ENCODE measurements around the gene MYMX.
A peak's percentile ranks its signal among the peaks of the same experiment; 100 is the strongest.
"Not testable (repeated sequence)": the region's sequence is repeated elsewhere in the genome, so short reads cannot be mapped to it uniquely, and the experiment has no call there.

MYMX gene

DNA sequence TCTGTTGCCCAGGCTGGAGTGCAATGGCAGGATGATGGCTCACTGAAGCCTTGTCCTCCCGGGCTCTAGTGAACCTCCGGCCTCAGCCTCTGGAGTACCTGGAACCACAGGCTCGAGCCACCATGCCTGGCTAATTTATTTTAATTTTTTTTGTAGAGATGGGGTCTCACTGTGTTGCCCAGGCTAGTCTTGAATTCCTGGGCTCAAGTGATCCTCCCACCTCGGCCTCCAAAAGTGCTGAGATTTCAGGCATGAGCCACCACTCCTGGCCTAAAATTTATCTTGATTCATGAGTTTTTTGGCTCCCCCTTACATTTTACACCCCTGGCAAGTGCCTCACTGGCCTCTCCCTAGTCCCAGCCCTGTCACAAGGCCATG, 4.2 kb downstream of the MYMX start:
- no peak for DNase-seq

DNA sequence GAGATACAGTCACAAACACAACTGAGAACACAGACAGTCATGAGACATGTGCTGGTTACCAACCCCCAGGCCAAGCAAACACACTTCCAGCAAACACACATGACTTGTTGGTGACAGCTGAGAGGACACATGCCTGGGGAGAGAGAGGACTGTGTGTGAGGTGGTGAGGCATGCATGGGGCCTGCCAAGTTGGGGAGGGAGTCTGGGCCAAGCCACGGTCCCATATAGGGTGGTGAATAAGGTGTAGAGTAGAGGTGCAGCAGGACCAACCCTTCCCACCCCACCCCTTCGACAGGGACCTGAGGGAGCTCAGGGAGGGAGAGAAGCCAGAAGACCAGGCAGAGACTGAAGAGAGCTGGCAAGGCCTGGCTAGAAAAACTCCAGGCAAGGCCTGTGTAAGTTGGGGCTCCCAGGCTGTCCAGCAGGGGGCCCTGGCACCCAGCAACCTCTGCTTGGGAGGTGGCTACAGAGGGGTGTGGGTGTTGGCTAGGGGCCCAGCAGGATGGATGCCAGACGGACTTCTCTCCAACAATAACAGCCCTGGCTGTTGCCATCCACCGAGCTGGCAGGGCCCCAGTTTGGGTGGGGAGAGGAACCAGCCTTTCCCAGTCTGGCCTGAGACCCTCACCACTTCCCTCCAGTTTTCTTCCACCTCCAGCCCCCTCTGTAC, 4.7 kb downstream of the MYMX start:
- peak; percentile 85 for DNase-seq

DNA sequence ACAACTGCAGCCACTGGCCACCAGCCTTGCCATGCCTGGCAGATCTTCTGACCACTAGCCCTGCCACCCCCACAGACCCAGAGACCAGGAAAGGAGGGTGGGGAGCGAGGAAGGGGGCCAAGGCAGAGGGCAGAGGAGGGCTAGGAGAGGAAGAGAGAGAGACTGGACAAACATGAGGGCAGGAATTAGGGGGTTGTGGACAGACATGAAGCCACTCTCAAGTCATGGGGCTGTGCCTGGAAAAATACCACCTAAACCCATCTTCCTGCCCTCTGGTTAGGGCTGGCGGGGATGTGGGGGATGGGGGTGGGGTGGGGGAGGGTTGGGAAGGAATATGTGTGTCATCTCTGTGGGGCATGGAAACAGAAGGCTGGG, 5.2 kb downstream of the MYMX start:
- no peak for DNase-seq

DNA sequence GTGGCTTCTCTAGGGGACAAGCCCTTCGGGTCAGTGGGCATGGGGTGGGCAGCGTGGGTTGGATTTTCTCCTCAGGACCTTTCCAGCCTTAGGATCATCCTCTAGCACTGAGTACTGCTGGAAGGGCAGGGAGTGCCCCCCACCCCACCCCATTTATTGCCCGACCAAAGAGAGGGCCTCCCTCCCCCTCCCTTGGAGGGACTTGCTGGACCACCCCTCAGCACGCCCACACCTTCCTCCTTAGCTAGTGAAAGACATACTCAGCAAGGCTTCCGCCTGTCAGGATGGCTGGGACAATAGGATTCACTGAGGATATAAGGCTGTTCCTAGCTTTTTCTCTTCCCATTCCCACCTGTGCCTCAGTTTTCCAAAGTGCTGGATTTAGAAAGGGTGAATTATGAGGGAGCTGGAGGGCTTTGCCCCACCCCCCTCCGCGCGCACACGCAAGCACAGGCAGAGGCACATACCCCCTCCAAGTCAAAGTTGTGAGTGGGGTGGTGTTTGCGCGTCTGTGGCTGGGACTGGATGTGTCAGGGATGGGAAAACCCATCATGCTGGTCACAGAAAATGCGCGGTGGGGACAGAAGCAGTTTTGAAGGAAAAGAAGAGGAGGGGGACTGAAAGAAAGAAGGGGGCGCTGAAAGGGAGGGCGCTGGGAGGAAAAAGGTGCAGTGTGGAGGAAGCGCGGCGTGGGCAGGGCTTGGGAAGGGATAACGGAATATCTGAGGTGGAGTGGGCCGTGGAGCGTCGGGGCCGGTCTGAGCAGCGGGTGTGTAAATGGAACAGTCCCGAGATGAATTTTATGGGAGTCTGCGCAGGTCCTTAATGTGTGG, 6.0 kb downstream of the MYMX start:
- no peak for DNase-seq

DNA sequence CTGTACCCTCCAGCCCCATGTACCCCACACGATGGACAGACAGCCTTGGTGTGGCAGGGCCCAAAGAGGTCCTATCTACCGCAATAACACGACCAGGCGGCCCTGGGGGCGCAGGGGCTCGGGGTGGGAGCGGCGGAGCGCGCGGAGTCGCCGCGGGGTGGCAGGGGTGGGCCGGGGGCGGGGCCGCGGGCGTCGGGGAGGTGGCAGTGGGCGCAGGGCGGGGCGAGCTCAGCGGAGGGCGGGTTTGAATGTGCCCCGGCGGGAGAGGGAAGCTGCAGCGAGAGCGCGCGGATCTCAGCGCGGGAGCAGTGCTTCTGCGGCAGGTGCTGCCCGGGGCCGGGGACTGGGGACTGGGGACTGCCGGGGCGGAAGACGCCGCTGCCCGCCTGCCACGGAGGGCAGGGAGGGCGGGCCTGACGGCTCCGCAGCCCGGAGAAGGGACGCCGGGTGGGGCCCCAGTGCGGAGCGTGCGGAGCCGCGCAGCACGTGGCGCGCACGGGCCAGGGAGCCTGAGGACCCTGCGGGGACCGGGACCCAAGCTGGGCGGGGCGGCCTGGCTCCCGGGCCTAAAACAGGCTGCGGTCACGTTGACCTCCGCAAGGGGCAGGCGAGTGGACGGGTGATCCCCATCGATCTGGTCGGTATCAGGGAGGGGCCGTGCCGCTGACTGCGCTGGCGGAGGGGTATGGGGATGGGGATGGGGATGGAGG, 6.7 kb downstream of the MYMX start, which contains the start of gene SLC29A1:
SLC29A1 (plus strand) TSS at position 277 of the 710 bp plus-strand sequence. CDS start 3,719 bp downstream, outside the sequence.
- DNase-seq = peak; percentile 64

DNA sequence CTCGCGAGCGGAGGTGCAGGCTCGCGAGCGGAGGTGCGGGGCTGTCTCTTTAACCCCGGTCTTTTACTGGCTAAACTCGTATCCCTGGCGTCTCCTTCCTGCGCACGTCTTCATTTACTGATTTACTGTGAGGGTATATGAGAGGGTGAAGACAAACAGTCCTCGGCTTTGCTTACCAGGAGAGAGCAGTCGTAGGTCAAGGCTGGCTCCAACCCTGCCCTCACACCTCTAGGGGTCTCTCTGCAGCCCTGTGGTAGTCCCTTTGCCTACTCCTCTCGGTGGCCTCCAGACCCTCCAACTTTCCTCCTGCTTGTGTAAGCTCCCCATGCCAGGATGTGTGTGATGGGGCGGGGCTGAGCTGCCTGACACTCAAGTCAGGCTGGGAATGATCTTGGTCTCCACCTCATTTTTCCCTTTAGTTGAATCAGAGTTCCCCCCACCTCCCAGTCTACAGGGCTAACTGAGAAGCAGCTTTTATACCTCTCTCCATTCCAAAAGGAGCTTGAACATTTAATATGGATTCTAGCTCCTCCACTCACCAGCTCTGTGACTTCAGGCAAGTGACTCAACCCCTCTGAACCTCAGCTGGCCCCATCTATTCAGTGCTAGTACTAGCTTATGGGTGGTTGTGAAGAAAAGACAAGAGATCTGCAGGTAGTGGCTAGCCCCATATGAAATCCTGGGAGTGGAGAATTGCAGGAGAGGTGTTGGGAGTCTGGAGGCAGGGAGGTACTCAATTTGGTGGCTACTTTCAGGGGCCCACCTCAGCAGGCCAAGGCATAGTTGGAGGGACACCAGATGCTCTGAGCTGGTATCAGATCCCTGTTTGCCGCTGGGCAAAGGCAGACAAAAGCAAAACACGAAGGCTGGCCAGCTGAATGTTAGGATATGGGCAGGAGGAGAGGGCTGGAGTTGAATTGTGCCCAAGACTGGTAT, 7.6 kb downstream of the MYMX start:
- peak; percentile 35 for DNase-seq

DNA sequence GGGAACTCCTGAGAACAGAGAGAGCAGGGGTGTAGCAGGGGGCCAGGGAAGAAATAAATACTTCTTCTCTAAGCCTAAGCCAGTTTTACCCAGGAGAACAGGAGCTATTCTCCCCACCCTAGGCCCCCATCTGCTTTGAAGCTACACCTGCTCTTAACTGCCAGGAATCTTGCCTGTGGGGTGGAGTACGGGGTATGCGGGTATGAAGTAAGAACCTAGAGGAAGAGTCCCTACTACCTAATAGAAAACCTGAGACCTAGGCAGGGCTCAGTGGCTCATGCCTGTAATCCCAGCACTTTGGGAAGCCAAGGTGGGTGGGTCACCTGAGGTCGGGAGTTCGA, 8.2 kb downstream of the MYMX start:
- no peak for DNase-seq

DNA sequence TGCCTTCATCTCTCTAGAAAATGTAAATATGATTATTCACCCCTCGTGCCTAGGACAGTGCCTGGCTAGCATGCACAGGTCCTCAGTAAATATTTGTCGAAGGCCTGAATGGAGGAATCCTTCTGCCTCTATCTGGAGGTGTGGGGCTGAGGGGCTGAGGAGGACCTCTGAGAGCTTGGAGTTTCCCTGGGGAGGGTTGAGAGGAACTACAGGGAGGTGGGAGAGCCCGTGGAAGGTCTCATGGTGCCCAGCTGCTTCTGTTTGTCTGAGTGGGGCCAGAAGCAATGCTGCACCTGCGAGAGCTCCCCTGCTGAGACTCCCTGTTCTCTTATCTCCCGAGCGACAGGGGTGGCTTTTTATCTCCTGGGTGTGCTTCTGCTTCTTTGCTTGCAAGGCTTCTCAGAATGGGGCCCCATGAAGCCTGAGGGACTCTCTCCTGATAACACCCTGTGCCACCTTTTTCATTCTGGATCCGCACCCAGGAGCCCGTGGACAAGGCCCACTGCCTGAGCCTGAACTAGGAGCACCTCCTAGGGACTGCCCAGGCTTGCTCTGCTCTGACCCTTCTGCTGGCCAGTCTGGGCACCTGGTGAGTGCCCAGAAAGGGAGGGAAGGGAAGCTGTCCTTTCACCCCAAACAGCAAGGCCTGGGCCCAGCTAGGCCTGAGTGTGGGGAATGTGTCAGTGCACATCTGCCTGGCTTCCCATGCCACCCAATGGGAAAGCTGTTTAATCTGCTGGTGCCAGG, 9.0 kb downstream of the MYMX start:
- DNase-seq = no peak

DNA sequence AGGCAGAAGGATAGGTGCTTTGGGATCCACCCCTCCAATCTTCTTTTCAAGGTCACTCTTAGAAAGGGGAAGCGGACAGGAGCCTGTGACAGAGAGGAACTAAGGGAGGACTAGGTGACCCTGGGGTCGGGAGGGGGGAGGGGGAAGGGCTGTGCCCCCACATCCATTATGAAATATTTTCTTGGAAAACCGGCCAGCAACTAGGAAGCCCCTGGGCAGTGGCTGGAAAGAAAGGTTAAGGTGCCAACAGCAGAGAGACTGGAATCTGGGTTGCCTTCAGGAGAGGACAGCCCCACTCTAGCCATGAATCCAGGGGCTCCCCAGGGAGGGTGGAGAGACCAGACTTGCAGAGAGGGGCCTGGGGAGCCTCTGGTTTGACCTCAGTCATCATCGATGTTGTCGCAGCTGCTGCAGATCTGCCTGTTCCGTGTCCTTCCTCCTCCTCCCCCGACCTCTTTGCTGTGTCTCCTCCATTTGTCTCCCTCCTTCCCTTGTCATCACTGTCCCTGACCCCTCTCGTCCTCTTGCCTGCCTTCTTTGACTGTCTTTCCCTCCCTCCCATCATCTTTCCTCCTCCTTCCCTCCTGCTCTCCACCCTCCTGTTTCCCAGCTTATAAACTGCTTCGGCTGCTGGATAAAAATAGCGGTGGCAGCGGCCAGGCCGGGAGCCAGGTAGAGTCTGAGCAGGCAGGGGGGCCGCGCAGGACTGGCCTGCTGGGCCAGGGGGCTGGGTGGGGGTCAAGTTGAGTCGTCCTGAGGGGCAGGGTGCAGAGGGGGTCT, 9.8 kb downstream of the MYMX start:
- no peak for DNase-seq

DNA sequence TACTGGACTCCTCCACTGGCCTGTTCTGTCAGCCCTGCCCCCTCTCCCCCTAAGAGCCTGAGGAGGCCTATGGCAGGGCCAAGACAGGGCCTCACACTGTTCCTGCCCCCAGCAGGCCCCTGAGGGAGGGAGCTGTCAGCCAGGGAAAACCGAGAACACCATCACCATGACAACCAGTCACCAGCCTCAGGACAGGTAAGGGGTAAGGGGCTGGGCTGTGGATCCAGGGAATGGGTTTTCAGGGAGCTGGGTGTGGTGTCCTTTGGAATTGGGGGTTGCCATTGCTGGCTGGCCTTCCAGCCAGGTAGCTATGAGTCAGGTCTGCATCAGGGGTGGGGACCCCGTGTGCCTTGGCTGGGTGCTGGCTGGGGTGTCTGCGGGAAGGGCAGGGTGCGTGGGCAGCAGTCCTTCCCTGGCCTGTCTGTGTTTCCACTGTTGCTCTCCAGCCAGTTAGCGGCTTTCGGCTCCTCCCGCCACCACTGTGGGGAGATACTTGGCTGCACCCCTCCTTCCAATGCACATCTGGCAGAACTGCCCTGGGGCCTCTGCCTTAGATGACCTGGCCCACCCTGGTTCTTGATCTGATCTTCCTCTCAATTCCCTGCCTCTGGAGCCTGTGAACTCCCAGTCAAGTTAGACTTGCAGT, 10.5 kb downstream of the MYMX start:
- no peak for DNase-seq

DNA sequence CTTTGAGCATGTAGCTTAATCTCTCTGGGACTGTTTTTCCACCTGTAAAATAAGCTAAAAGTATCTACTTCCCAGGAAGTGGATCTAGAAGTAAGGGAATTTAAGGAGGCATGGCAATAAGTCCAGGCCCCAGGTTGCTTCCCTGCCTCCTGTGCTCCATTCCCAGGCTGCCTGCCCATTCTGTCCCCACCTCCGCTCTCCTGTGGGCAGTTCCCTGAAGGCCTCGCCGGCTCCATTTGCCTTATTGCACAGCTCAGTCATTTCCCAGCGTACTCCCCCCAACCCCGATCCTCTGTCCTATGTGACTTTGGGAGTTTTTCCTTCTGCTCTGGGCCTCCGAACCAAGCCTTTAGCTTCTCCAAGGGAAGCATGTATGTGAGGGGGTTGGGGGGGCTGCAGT, 11.3 kb downstream of the MYMX start:
- DNase-seq = no peak

DNA sequence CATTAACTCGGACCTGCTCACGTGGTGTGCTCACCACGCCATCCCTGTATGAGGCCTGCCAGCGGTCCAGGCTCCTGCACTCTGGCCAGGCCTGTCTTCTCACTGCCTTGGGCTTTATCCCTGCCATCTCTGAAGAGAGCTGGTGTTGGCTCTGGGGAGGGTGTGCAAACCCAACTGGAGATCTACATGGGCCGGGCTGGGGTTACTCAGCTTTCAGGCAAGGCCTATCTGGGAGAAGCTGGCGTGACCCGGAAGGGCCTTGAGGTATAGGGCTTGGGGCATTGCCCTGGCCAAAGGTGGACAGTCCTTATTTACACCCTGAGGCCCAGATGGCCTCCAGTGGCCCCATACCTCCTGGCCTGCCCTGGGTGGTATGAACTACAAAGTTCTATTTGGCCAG, 11.7 kb downstream of the MYMX start:
- no peak for DNase-seq

DNA sequence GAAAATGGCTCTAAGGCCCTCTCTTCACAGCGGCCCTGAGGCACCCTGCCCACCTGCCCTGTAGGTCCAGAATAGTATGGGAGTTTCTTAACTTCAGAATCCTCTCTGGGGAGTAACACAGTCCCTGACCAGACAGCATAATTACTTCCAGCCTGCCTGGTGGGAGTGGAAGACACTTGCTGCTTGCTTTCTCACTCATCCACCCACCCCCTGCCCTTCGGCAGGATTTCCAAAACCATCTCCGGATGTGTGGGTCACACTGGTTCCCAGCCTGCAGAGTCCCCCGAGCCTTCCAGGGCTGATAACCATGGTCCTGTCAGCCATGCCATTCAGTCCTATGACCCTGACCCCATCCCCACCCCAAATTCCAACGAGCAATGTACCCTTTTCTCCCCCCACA, 12.1 kb downstream of the MYMX start:
- no peak for DNase-seq

DNA sequence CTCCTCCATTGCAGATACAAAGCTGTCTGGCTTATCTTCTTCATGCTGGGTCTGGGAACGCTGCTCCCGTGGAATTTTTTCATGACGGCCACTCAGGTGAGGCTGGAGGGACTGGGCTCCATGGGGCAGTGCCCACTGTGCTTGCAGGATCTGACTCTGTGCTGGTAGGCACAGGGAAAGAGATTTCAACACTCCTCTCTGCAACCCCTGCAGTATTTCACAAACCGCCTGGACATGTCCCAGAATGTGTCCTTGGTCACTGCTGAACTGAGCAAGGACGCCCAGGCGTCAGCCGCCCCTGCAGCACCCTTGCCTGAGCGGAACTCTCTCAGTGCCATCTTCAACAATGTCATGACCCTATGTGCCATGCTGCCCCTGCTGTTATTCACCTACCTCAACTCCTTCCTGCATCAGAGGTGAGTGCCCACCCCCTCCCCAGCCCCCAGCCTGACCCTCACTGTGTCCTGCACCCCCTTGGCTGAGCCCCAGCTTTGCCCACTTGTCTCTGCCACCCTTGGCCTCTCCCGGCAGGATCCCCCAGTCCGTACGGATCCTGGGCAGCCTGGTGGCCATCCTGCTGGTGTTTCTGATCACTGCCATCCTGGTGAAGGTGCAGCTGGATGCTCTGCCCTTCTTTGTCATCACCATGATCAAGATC, 12.8 kb downstream of the MYMX start:
- DNase-seq = no peak

DNA sequence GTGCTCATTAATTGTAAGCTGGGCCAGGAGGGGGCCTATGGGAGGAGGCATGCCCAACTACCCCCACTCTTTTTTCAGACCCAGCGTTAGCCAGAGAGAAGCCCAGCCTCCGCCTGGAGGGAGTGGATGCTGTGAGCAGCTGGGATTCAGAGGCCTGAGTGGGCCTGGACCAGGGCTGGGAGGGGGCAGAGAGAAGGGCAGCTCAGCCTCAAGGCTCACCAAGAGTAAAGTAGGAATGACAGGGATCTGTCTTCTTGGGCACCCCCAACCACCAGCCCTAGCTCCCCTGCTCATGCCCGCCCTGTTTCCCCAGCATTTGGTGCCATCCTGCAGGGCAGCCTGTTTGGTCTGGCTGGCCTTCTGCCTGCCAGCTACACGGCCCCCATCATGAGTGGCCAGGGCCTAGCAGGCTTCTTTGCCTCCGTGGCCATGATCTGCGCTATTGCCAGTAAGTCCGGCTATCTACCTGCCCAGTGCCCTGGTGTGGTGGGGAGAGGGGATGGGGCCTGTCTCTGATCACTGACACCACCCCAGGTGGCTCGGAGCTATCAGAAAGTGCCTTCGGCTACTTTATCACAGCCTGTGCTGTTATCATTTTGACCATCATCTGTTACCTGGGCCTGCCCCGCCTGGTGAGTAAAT, 13.4 kb downstream of the MYMX start:
- DNase-seq = no peak

DNA sequence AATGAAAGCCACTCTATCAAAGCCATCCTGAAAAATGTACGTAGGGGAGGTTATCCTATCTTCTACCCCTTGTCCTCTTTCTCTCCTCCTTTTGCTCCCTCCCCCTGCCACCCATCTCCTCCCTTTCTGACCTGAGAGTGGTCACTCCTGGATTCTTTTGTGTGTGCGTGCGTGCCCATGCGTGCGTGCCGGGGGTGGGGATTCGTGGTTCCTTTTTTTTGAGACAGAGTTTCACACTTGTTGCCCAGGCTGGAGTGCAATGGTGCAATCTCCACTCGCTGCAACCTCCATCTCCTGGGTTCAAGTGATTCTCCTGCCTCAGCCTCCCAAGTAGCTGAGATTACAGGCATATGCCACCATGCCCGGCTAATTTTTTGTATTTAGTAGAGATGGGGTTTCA, 14.7 kb downstream of the MYMX start:
- not testable (repeated sequence) for DNase-seq

DNA sequence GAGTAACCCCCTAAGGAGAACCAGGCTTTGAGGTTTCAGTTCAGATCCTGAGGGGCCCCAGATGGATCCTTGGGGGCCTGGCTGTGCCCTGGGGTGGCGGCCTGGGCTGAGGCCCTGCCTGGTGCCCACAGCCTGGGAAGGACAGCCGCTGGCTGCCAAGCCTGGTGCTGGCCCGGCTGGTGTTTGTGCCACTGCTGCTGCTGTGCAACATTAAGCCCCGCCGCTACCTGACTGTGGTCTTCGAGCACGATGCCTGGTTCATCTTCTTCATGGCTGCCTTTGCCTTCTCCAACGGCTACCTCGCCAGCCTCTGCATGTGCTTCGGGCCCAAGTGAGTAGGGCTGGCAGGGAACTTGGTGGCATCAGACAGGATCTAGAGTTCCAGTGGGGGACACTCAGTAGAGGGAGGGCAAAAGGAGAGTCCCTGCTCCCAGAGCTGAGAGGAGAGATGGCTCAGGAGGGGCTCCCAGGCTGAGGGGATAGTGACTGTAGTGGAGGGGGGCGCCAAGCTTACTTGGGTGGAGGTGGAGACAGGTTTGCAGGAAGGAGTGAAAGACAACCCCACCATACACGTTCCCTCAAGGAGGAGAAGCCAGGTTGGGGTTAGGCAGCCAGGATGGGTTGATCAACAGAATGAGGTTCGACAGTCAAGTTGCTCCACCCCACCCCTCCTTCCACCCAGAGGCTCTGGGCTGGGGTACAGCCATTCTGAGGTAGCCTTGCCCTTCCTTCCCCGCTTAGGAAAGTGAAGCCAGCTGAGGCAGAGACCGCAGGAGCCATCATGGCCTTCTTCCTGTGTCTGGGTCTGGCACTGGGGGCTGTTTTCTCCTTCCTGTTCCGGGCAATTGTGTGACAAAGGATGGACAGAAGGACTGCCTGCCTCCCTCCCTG, 16.2 kb downstream of the MYMX start:
- no peak for DNase-seq

DNA sequence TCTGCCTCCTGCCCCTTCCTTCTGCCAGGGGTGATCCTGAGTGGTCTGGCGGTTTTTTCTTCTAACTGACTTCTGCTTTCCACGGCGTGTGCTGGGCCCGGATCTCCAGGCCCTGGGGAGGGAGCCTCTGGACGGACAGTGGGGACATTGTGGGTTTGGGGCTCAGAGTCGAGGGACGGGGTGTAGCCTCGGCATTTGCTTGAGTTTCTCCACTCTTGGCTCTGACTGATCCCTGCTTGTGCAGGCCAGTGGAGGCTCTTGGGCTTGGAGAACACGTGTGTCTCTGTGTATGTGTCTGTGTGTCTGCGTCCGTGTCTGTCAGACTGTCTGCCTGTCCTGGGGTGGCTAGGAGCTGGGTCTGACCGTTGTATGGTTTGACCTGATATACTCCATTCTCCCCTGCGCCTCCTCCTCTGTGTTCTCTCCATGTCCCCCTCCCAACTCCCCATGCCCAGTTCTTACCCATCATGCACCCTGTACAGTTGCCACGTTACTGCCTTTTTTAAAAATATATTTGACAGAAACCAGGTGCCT, 16.9 kb downstream of the MYMX start:
- no peak for DNase-seq

Data from fibroblast of skin of back (primary cell).